Measurements from ENCODE around the gene TAAR1.
"Not testable (repeated sequence)": the region's sequence is repeated elsewhere in the genome, so short reads cannot be mapped to it uniquely, and the experiment has no call there.

The TAAR1 gene, protein sequence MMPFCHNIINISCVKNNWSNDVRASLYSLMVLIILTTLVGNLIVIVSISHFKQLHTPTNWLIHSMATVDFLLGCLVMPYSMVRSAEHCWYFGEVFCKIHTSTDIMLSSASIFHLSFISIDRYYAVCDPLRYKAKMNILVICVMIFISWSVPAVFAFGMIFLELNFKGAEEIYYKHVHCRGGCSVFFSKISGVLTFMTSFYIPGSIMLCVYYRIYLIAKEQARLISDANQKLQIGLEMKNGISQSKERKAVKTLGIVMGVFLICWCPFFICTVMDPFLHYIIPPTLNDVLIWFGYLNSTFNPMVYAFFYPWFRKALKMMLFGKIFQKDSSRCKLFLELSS
- total RNA-seq = 0 to 0.06 (median 0) reads per million in 9 experiments

DNA sequence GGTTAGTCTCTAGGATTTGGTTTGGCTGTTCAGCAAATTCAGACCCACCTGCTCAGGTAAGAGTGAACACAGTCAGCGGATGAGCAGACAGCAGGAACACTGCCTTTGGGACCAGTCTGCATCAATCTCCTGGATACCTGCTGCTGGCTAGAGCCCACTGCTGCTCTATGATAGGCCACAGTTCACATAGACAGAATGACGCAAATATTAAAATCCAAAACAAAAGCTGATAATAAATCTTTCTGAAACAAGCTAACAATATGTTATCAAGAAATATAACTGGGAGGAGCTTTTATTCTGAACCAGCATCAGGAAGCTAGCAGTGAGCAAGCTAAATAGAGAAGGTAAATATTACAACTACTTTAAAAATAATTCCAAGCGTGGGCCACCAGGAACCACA, at the start of gene TAAR1:
Gene TAAR1, minus strand, starts transcription at position 101 of the 400 bp plus-strand sequence. CDS start 13,179 bp downstream, outside the sequence.
- H3K36me3 Mint-ChIP-seq (ENCODE audit: insufficient read depth) = no peaks in the 10 kb centered on the region
- no peaks in the 10 kb centered on the region for H3K4me1 Mint-ChIP-seq (ENCODE audit: low read depth in 2 of 2)
- DNase-seq = no peak
- H3K4me3 Mint-ChIP-seq = no peak within 1 kb of the TSS
- H3K27ac Mint-ChIP-seq = no peak within 1 kb of the TSS
- peaks cover 0 to 5% of the 10 kb centered on the region in 2 donors for H3K27me3 Mint-ChIP-seq
- ATAC-seq (replicated peaks) = no peak
- no peaks in the 10 kb centered on the region for H3K9me3 Mint-ChIP-seq

DNA sequence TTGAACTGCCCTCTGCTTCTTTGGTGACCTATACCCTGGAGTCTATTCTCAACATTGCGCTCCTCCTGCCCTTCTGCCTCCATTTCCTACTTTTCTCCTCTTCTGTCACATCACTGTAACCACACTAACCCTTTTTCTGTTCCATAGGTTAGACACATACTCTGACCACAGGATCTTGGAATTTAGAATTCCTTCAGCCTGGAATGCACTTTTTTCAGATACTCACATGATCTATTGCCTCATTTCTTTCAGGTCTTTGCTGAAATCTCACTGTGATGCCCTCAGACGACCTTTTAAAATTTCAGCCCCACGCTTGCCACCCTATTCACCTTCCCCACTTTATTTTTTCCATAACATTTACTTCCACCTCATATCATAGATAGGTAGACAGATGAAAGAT, 49.8 kb upstream of the TAAR1 start:
- peaks cover 22 to 39% of the 10 kb centered on the region in 2 donors for H3K27me3 Mint-ChIP-seq
- DNase-seq (no peak), ATAC-seq (replicated peaks) (no peak)
- peaks cover 3 to 9% of the 10 kb centered on the region in 2 donors for H3K9me3 Mint-ChIP-seq
- no peak overlapping the region for H3K4me3 Mint-ChIP-seq
- H3K4me1 Mint-ChIP-seq (ENCODE audit: low read depth in 2 of 2) = no peaks in the 10 kb centered on the region
- H3K27ac Mint-ChIP-seq = no peak overlapping the region
- no peaks in the 10 kb centered on the region for H3K36me3 Mint-ChIP-seq (ENCODE audit: insufficient read depth)

DNA sequence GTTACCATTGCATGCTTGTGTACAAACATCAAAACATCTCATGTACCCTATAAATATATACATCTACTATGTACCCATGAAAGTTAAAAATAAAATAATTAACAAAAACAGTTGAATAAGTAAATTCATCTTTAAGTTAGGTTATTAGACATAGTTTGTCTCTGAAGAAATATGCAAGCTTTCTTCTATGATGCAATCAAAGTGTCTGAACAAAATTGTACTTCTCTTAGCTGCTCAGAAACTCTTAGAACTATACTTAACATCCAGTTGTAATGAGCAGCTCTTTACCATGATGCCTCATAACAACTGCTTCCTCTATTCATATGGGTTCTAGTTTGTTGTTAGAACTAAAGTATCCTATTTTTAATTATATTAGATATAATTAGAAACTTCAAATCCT, 49.0 kb upstream of the TAAR1 start:
- Mint-ChIP-seq H3K4me3 (no peak overlapping the region), H3K9me3 (peaks cover 3 to 9% of the 10 kb centered on the region in 2 donors), H3K36me3 (ENCODE audit: insufficient read depth) (no peaks in the 10 kb centered on the region), H3K27me3 (peaks cover 26 to 43% of the 10 kb centered on the region in 2 donors), H3K4me1 (ENCODE audit: low read depth in 2 of 2) (no peaks in the 10 kb centered on the region), H3K27ac (no peak overlapping the region)
- no peak for DNase-seq
- ATAC-seq (replicated peaks) = no peak

DNA sequence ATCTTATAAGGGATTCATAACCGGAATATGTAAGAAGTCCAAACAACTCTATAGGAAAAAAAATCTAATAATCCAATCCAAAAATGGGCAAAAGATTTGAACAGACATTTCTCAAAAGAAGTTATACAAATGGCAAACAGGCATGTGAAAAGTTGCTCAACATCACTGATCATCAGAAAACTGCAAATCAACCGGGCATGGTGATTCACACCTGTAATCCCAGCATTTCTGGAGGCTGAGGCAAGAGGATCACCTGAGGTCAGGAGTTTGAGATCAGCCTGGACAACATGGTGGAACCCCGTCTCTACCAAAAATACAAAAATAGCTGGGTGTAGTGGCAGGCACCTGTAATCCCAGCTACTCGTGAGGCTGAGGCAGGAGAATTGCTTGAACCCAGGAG, 47.8 kb upstream of the TAAR1 start:
- ATAC-seq (replicated peaks); DNase-seq; H3K4me1 Mint-ChIP-seq (ENCODE audit: low read depth in 2 of 2); H3K27ac Mint-ChIP-seq; H3K9me3 Mint-ChIP-seq; H3K36me3 Mint-ChIP-seq (ENCODE audit: insufficient read depth); H3K4me3 Mint-ChIP-seq: not testable (repeated sequence)
- H3K27me3 Mint-ChIP-seq = peaks cover 38 to 51% of the 10 kb centered on the region in 2 donors

GRCh38 chr6:132703936-132704335, 45.0 kb upstream of the TAAR1 start:
- H3K9me3 Mint-ChIP-seq = peaks cover 3 to 9% of the 10 kb centered on the region in 2 donors
- peaks cover 52 to 53% of the 10 kb centered on the region in 2 donors for H3K27me3 Mint-ChIP-seq
- ATAC-seq (replicated peaks) (no peak), DNase-seq (no peak)
- no peaks in the 10 kb centered on the region for H3K36me3 Mint-ChIP-seq (ENCODE audit: insufficient read depth)
- no peaks in the 10 kb centered on the region for H3K4me1 Mint-ChIP-seq (ENCODE audit: low read depth in 2 of 2)
- no peak overlapping the region for H3K27ac Mint-ChIP-seq
- no peak overlapping the region for H3K4me3 Mint-ChIP-seq

DNA sequence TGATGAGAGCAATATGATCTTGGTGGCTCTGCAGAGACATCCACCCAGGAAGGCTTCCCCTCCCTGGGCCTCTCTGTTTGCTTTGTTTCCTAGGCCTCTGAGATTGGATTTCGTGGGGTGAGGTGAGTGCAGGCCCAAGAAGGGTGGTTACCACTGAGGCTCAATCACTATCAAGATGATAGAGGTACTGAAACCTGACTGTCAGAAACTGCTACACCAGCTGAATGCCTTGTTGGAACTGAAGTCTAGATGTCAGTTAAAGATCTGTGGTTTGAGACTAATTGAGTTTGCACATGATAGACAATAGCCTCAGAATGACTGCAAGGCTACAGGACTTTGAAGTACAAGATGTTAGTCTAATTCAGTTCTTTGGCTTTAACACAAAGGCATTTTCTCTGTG, 39.6 kb upstream of the TAAR1 start:
- no peaks in the 10 kb centered on the region for H3K36me3 Mint-ChIP-seq (ENCODE audit: insufficient read depth)
- peaks cover 5 to 13% of the 10 kb centered on the region in 2 donors for H3K9me3 Mint-ChIP-seq
- H3K4me3 Mint-ChIP-seq = no peak overlapping the region
- DNase-seq (no peak), ATAC-seq (replicated peaks) (no peak)
- H3K27me3 Mint-ChIP-seq = peaks cover 29 to 33% of the 10 kb centered on the region in 2 donors
- no peak overlapping the region for H3K27ac Mint-ChIP-seq
- H3K4me1 Mint-ChIP-seq (ENCODE audit: low read depth in 2 of 2) = no peaks in the 10 kb centered on the region

DNA sequence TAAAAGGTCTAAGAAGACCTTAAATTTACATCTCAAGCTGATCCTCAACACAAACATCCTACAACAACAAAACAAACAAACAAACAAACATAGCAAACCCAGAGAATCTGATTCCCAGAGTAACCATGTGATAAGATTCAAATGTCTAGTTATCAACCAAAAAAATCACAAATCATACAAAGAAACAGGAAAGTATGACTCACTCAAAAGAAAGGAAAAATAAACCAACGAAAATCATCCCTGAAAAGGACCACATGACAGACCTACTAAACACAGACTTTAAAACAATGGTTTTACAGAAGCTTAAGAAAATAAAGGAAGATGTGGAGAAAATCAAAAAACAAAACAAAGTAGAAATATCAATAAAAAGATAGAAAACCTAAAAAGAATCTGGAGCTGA, 36.8 kb upstream of the TAAR1 start:
- no peak for ATAC-seq (replicated peaks)
- Mint-ChIP-seq H3K36me3 (ENCODE audit: insufficient read depth) (no peaks in the 10 kb centered on the region), H3K9me3 (peaks cover 5 to 13% of the 10 kb centered on the region in 2 donors), H3K4me3 (no peak overlapping the region), H3K27me3 (peaks cover 12 to 14% of the 10 kb centered on the region in 2 donors), H3K27ac (no peak overlapping the region), H3K4me1 (ENCODE audit: low read depth in 2 of 2) (no peaks in the 10 kb centered on the region)
- DNase-seq = no peak

DNA sequence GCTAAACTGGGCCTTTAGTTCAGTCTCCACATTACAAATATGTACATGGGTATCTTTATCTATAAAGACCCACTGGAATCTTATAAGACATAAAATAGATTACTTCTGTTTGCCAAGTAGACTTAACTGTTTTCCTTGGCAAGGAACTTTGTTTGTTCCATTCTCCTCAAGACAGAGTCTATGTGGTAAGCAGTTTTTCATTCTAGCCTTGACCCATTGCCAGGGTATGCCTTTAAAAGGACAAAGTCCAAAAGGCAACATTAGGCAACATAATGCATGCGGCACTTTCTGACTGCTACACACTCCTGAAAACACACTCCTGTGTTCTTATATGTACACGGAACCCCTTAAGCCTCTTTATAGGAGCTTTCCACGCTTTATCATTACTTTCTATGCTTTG, 34.5 kb upstream of the TAAR1 start:
- Mint-ChIP-seq H3K27ac (no peak overlapping the region), H3K9me3 (peaks cover 5 to 13% of the 10 kb centered on the region in 2 donors), H3K4me3 (no peak overlapping the region), H3K27me3 (peaks cover 27 to 32% of the 10 kb centered on the region in 2 donors), H3K36me3 (ENCODE audit: insufficient read depth) (no peaks in the 10 kb centered on the region), H3K4me1 (ENCODE audit: low read depth in 2 of 2) (no peaks in the 10 kb centered on the region)
- ATAC-seq (replicated peaks) = no peak
- no peak for DNase-seq

GRCh38 chr6:132690678-132691077, 31.7 kb upstream of the TAAR1 start:
- Mint-ChIP-seq H3K27me3 (peaks cover 41 to 44% of the 10 kb centered on the region in 2 donors), H3K4me3 (no peak overlapping the region), H3K4me1 (ENCODE audit: low read depth in 2 of 2) (no peaks in the 10 kb centered on the region), H3K9me3 (peaks cover under 1 to 3% of the 10 kb centered on the region in 2 donors), H3K36me3 (ENCODE audit: insufficient read depth) (no peaks in the 10 kb centered on the region), H3K27ac (no peak overlapping the region)
- ATAC-seq (replicated peaks) = no peak
- no peak for DNase-seq

DNA sequence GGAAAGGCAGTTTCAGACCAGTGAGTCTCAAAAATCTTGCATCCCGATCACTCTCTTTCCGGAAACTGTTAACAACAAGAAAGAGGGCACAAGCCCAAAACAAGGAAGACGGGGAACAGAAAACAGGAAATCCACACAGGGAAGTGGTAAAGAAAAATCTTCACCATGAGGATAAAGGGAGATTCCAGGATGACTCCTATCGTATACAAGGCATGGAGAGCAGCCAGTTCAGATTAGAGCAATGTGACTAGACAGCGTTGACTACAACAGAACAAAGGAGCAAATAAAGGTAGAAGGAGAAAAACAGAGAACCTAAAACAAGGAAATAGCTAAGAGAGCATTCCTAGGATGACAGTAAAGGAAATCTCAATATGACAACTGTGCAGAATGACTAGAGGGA, 28.3 kb upstream of the TAAR1 start:
- Mint-ChIP-seq H3K36me3 (ENCODE audit: insufficient read depth) (no peaks in the 10 kb centered on the region), H3K4me1 (ENCODE audit: low read depth in 2 of 2) (no peaks in the 10 kb centered on the region), H3K27me3 (peaks cover 44 to 54% of the 10 kb centered on the region in 2 donors), H3K27ac (no peak overlapping the region), H3K4me3 (no peak overlapping the region), H3K9me3 (no peaks in the 10 kb centered on the region)
- DNase-seq (no peak), ATAC-seq (replicated peaks) (no peak)

GRCh38 chr6:132686531-132686930, 27.5 kb upstream of the TAAR1 start:
- no peak for ATAC-seq (replicated peaks)
- Mint-ChIP-seq H3K4me1 (ENCODE audit: low read depth in 2 of 2) (no peaks in the 10 kb centered on the region), H3K36me3 (ENCODE audit: insufficient read depth) (no peaks in the 10 kb centered on the region), H3K27me3 (peaks cover 44 to 54% of the 10 kb centered on the region in 2 donors), H3K9me3 (no peaks in the 10 kb centered on the region), H3K27ac (no peak overlapping the region), H3K4me3 (no peak overlapping the region)
- no peak for DNase-seq

GRCh38 chr6:132685009-132685408, 26.0 kb upstream of the TAAR1 start:
- no peak for ATAC-seq (replicated peaks)
- Mint-ChIP-seq H3K9me3 (no peaks in the 10 kb centered on the region), H3K4me1 (ENCODE audit: low read depth in 2 of 2) (no peaks in the 10 kb centered on the region), H3K27ac (no peak overlapping the region), H3K4me3 (no peak overlapping the region), H3K27me3 (peaks cover 32 to 42% of the 10 kb centered on the region in 2 donors), H3K36me3 (ENCODE audit: insufficient read depth) (no peaks in the 10 kb centered on the region)
- no peak for DNase-seq

DNA sequence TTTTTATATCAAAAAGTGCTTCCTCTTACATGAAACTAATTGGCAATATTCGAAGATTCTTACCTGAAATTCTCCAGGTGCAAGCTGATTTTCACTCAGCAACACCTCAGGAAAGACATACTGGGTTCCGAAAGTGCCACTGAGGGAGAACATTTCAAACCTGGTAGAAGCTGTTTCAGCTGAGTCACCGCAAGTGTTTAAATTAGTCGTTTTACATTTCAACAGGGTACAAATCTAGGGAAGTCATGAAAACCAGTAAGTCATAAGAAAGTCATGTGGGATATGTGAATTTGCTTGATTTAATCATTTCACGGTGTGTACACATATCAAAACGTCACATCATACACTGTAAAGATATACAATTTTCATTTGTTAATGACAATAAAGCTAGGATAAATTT, 25.3 kb upstream of the TAAR1 start:
- H3K4me3 Mint-ChIP-seq = no peak overlapping the region
- no peaks in the 10 kb centered on the region for H3K36me3 Mint-ChIP-seq (ENCODE audit: insufficient read depth)
- no peaks in the 10 kb centered on the region for H3K9me3 Mint-ChIP-seq
- peaks cover 25 to 36% of the 10 kb centered on the region in 2 donors for H3K27me3 Mint-ChIP-seq
- no peak overlapping the region for H3K27ac Mint-ChIP-seq
- H3K4me1 Mint-ChIP-seq (ENCODE audit: low read depth in 2 of 2) = no peaks in the 10 kb centered on the region
- ATAC-seq (replicated peaks) (no peak), DNase-seq (no peak)

DNA sequence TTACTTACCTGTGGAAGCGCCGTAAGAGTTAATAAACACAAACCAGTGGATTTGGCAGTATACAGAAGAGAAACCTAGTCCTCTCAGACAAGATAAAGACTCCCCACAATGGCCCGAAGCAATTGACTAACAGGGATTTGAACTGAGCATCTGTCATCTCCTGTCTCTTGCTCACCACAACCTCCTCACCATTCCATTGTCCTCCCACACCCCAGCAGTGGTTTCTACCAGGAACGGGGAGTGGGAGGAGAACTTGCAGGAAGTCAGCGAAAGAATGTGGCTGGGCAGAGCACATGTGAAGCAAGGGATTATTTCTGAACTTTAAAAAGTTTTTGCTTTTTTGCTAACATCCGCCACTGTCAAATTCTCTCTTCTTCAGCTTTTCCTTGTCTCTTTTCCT, 24.6 kb upstream of the TAAR1 start:
- DNase-seq = no peak

More for the DNA sequence above, 24.6 kb upstream of the TAAR1 start:
- peaks cover 21 to 37% of the 10 kb centered on the region in 2 donors for H3K27me3 Mint-ChIP-seq
- H3K4me1 Mint-ChIP-seq (ENCODE audit: low read depth in 2 of 2) = no peaks in the 10 kb centered on the region
- H3K4me3 Mint-ChIP-seq = no peak overlapping the region
- no peak overlapping the region for H3K27ac Mint-ChIP-seq
- no peak for ATAC-seq (replicated peaks)
- H3K9me3 Mint-ChIP-seq = no peaks in the 10 kb centered on the region
- H3K36me3 Mint-ChIP-seq (ENCODE audit: insufficient read depth) = no peaks in the 10 kb centered on the region
